Mesodermal cell (in vitro differentiated cells): ENCODE data around the gene RFX2.

Source experiments
- H3K27ac ChIP-seq: 2 replicates; pipeline ENCODE4 v1.7.0; 2013; ENCODE audit warnings: mild to moderate bottlenecking, low read depth, low read length, moderate library complexity; ENCODE audit not compliant: severe bottlenecking
- H3K36me3 ChIP-seq: 2 replicates; pipeline ENCODE4 v1.7.1; 2013; ENCODE audit warnings: mild to moderate bottlenecking, low read length, moderate library complexity; ENCODE audit not compliant: control insufficient read depth, insufficient read depth
- H3K4me1 ChIP-seq: one replicate; pipeline ENCODE4 v1.7.1; 2013; ENCODE audit warnings: mild to moderate bottlenecking, low read length; ENCODE audit not compliant: insufficient read depth, control insufficient read depth, poor library complexity, severe bottlenecking
- H3K4me3 ChIP-seq: 2 replicates; pipeline ENCODE4 v1.7.0; 2013; ENCODE audit warnings: low read length, control low read depth, mild to moderate bottlenecking; ENCODE audit not compliant: insufficient read depth, poor library complexity, severe bottlenecking; ENCODE audit errors: extremely low read depth
- H3K9me3 ChIP-seq: 2 replicates; pipeline ENCODE4 v1.7.1; 2013; ENCODE audit warnings: mild to moderate bottlenecking, low read length, moderate library complexity; ENCODE audit not compliant: control insufficient read depth
- WGBS, 2 experiments: methylation state at CpG; one replicate each; pipeline ENCODE4 v1.1.5; 2013; ENCODE audit warnings: missing lambda C conversion rate in 2 of 2; ENCODE audit not compliant: insufficient coverage in 2 of 2; 5-methylcytosine and 5-hydroxymethylcytosine counted together

The RFX2 gene

GRCh38 chr19:6020972-6021805, 89.1 kb downstream of the RFX2 start:
- 94 to 96% methylated on average over 17 to 18 of the region's 22 CpGs for WGBS, 2 experiments
- Histone ChIP-seq H3K36me3 (no peaks in the 10 kb centered on the region), H3K4me1 (peaks cover 15% of the 10 kb centered on the region), H3K9me3 (no peaks in the 10 kb centered on the region), H3K27ac (no peak overlapping the region), H3K4me3 (no peak overlapping the region)

- no peak overlapping the region for H3K27ac ChIP-seq
- peaks cover 15% of the 10 kb centered on the region for H3K4me1 ChIP-seq
- H3K9me3 ChIP-seq = no peaks in the 10 kb centered on the region
- no peaks in the 10 kb centered on the region for H3K36me3 ChIP-seq
- 87 to 92% methylated on average over 14 to 19 of the region's 20 CpGs for WGBS, 2 experiments
- H3K4me3 ChIP-seq = no peak overlapping the region
Observed at GRCh38 chr19:6020166-6020882, 90.0 kb downstream of the RFX2 start.

GRCh38 chr19:6018786-6019185, 91.5 kb downstream of the RFX2 start:
- H3K4me3 ChIP-seq = no peak overlapping the region
- H3K4me1 ChIP-seq = peaks cover 15% of the 10 kb centered on the region
- H3K36me3 ChIP-seq = no peaks in the 10 kb centered on the region
- H3K27ac ChIP-seq = no peak overlapping the region
- 52 to 68% methylated on average over 8 to 9 of the region's 10 CpGs for WGBS, 2 experiments
- no peaks in the 10 kb centered on the region for H3K9me3 ChIP-seq

- 88 to 89% methylated on average over 7 of the region's 11 CpGs for WGBS, 2 experiments
- Histone ChIP-seq H3K9me3 (no peaks in the 10 kb centered on the region), H3K36me3 (no peaks in the 10 kb centered on the region), H3K27ac (no peak overlapping the region), H3K4me1 (peaks cover 8% of the 10 kb centered on the region), H3K4me3 (no peak overlapping the region)
Observed at GRCh38 chr19:6017576-6017975, 92.7 kb downstream of the RFX2 start.

- no peaks in the 10 kb centered on the region for H3K9me3 ChIP-seq
- H3K4me1 ChIP-seq = no peaks in the 10 kb centered on the region
- H3K36me3 ChIP-seq = no peaks in the 10 kb centered on the region
- no peak overlapping the region for H3K27ac ChIP-seq
- WGBS, 2 experiments = 92 to 97% methylated on average over 22 to 26 of the region's 26 CpGs
- no peak overlapping the region for H3K4me3 ChIP-seq
Observed at GRCh38 chr19:6015841-6016545, 94.3 kb downstream of the RFX2 start.

- 85 to 88% methylated on average over 10 to 12 of the region's 13 CpGs for WGBS, 2 experiments
- H3K27ac ChIP-seq = no peak overlapping the region
- no peaks in the 10 kb centered on the region for H3K36me3 ChIP-seq
- H3K9me3 ChIP-seq = no peaks in the 10 kb centered on the region
- H3K4me3 ChIP-seq = no peak overlapping the region
- no peaks in the 10 kb centered on the region for H3K4me1 ChIP-seq
Observed at GRCh38 chr19:6014551-6015135, 95.7 kb downstream of the RFX2 start.

- H3K4me1 ChIP-seq = no peaks in the 10 kb centered on the region
- no peaks in the 10 kb centered on the region for H3K9me3 ChIP-seq
- no peaks in the 10 kb centered on the region for H3K36me3 ChIP-seq
- no peak overlapping the region for H3K4me3 ChIP-seq
- 91 to 92% methylated on average over 11 of the region's 18 CpGs for WGBS, 2 experiments
- no peak overlapping the region for H3K27ac ChIP-seq
Observed at GRCh38 chr19:6012426-6013170, 97.7 kb downstream of the RFX2 start.

- H3K9me3 ChIP-seq = no peaks in the 10 kb centered on the region
- WGBS, 2 experiments = 67 to 92% methylated on average over 1 of the region's 1 CpG
- no peaks in the 10 kb centered on the region for H3K36me3 ChIP-seq
- H3K27ac ChIP-seq = no peak overlapping the region
- H3K4me1 ChIP-seq = no peaks in the 10 kb centered on the region
- no peak overlapping the region for H3K4me3 ChIP-seq
Observed at GRCh38 chr19:6011794-6012193, 98.5 kb downstream of the RFX2 start.

- H3K27ac ChIP-seq = no peak overlapping the region
- no peaks in the 10 kb centered on the region for H3K9me3 ChIP-seq
- no peaks in the 10 kb centered on the region for H3K4me1 ChIP-seq
- no peaks in the 10 kb centered on the region for H3K36me3 ChIP-seq
- no peak overlapping the region for H3K4me3 ChIP-seq
- 89 to 94% methylated on average over 9 of the region's 10 CpGs for WGBS, 2 experiments
Observed at GRCh38 chr19:6011206-6011605, 99.1 kb downstream of the RFX2 start.

GRCh38 chr19:6010107-6010506, 100.2 kb downstream of the RFX2 start:
- no peaks in the 10 kb centered on the region for H3K36me3 ChIP-seq
- H3K4me1 ChIP-seq = no peaks in the 10 kb centered on the region
- no peaks in the 10 kb centered on the region for H3K9me3 ChIP-seq
- 90 to 96% methylated on average over 8 to 12 of the region's 16 CpGs for WGBS, 2 experiments
- H3K27ac ChIP-seq = no peak overlapping the region
- H3K4me3 ChIP-seq = no peak overlapping the region
